ENCODE results near the gene SLC2A4RG. TPM values are rescaled to one million over a fixed set of nuclear protein-coding genes. Genes with fewer than 3 reads are reported as not detected.

Gene SLC2A4RG
- polyA plus RNA-seq, 1 of the 3 experiments (the other 2 are of a cell fraction): 90.9 TPM

DNA sequence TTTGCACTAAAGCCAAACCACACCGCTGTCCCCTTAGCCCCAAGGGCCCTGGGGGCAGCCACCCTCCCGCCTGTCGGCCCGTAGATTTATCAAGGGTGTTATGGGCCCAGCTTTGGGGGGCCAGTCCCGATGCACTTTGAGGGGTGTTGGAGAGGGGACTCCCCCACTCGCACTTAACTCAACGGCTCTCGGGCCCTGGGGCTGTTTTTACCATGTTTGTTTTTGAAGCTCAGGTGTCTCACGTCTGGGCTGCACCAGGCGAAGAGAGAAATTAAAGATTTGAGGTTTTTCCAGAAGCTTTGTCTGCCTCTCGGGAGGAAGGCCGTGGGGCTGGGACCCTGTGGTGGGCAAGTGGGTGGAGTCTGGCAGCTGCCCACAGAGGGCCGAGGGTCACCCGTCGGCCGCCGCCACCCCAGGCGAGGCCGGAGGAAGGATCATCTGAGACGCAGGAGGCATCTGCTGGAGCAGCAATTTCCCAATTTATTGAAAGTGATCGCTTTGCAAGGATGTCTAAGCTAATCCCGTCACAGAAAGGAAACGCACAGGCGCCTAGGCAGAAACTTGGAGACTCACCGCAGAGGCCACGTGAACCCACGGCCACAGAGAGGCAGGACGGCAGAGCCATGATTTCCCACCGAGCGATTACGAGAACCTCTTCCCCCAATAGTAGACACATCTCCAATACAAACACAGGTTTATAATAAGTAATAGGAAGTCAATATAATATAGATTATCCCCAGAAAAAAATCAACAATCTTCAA lies 3.8 kb downstream of the SLC2A4RG start:
- Histone ChIP-seq H2AFZ (ENCODE audit: low read depth) (no peak overlapping the region), H3K9ac (no peak overlapping the region), H3K4me1 (ENCODE audit: control insufficient read depth in 1 of 2, insufficient read depth in 2 of 2, low read depth in 1 of 2, low read length in 1 of 2) (peaks cover 0 to 14% of the 10 kb centered on the region in 2 experiments; a peak in 1 of 4 replicates), H3K36me3 (replicated peaks in 1 of 2; ENCODE audit: control insufficient read depth in 1 of 2, insufficient read depth in 2 of 2, low read length in 1 of 2) (peaks cover 15 to 26% of the 10 kb centered on the region in 2 experiments), H3K27me3 (ENCODE audit: insufficient read depth) (no peaks in the 10 kb centered on the region), H3F3A (replicated peaks; ENCODE audit: insufficient read depth) (peaks cover 17% of the 10 kb centered on the region), H3K27ac (ENCODE audit: low read depth in 2 of 2, low read length in 1 of 2) (no peak overlapping the region), H3K4me3 (ENCODE audit: low read depth in 2 of 2, low read length in 1 of 2) (no peak overlapping the region), H3K4me2 (no peak overlapping the region), H3K9me2 (no peaks in the 10 kb centered on the region), H3K79me2 (ENCODE audit: insufficient read depth) (peaks cover 18% of the 10 kb centered on the region), H3K9me3 (no peaks in the 10 kb centered on the region), H4K20me1 (ENCODE audit: insufficient read depth) (peaks cover 16% of the 10 kb centered on the region)
- POLR2A ChIA-PET: interaction anchor here (0.6 kb wide), 1 partner anchor 21 kb away, joined by 3 read pairs; no protein-coding TSS in a partner anchor
- WGBS (ENCODE audit: low lambda C conversion rate): 95% methylated on average over 17 of the region's 31 CpGs
- CTCF ChIA-PET: interaction anchor here (3.6 kb wide), 1 partner anchor 32 kb away, joined by 16 read pairs; no protein-coding TSS in a partner anchor
- DNase-seq: no peak
- TF ChIP-seq GABPA (IDR thresholded peaks at IDR 0.05; ENCODE audit: low read depth): no peak
- TF ChIP-seq MXI1 (IDR thresholded peaks at IDR 0.05; ENCODE audit: low read depth, low read length): no peak
- TF ChIP-seq, protein P1, sequence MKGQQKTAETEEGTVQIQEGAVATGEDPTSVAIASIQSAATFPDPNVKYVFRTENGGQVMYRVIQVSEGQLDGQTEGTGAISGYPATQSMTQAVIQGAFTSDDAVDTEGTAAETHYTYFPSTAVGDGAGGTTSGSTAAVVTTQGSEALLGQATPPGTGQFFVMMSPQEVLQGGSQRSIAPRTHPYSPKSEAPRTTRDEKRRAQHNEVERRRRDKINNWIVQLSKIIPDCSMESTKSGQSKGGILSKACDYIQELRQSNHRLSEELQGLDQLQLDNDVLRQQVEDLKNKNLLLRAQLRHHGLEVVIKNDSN (IDR thresholded peaks at IDR 0.05; ENCODE audit: borderline replicate concordance, low read depth): no peak
- no peak for TF ChIP-seq TEAD4 (IDR thresholded peaks at IDR 0.05; ENCODE audit: borderline replicate concordance, insufficient read depth)
- TF ChIP-seq, protein P2, sequence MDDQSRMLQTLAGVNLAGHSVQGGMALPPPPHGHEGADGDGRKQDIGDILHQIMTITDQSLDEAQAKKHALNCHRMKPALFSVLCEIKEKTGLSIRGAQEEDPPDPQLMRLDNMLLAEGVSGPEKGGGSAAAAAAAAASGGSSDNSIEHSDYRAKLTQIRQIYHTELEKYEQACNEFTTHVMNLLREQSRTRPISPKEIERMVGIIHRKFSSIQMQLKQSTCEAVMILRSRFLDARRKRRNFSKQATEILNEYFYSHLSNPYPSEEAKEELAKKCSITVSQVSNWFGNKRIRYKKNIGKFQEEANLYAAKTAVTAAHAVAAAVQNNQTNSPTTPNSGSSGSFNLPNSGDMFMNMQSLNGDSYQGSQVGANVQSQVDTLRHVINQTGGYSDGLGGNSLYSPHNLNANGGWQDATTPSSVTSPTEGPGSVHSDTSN (IDR thresholded peaks at IDR 0.05): no peak
- no peak for TF ChIP-seq SIN3A (IDR thresholded peaks at IDR 0.05; ENCODE audit: borderline replicate concordance, low read depth, low read length)
- TF ChIP-seq, protein P3, sequence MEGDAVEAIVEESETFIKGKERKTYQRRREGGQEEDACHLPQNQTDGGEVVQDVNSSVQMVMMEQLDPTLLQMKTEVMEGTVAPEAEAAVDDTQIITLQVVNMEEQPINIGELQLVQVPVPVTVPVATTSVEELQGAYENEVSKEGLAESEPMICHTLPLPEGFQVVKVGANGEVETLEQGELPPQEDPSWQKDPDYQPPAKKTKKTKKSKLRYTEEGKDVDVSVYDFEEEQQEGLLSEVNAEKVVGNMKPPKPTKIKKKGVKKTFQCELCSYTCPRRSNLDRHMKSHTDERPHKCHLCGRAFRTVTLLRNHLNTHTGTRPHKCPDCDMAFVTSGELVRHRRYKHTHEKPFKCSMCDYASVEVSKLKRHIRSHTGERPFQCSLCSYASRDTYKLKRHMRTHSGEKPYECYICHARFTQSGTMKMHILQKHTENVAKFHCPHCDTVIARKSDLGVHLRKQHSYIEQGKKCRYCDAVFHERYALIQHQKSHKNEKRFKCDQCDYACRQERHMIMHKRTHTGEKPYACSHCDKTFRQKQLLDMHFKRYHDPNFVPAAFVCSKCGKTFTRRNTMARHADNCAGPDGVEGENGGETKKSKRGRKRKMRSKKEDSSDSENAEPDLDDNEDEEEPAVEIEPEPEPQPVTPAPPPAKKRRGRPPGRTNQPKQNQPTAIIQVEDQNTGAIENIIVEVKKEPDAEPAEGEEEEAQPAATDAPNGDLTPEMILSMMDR (IDR thresholded peaks at IDR 0.05): no peak
- no peak for TF ChIP-seq TCF12 (IDR thresholded peaks at IDR 0.05)
- no peak for TF ChIP-seq RXRA (IDR thresholded peaks at IDR 0.05; ENCODE audit: borderline replicate concordance, low read depth)
- TF ChIP-seq FOSL2 (IDR thresholded peaks at IDR 0.05; ENCODE audit: borderline replicate concordance, low read depth): no peak
- TF ChIP-seq, protein P4, sequence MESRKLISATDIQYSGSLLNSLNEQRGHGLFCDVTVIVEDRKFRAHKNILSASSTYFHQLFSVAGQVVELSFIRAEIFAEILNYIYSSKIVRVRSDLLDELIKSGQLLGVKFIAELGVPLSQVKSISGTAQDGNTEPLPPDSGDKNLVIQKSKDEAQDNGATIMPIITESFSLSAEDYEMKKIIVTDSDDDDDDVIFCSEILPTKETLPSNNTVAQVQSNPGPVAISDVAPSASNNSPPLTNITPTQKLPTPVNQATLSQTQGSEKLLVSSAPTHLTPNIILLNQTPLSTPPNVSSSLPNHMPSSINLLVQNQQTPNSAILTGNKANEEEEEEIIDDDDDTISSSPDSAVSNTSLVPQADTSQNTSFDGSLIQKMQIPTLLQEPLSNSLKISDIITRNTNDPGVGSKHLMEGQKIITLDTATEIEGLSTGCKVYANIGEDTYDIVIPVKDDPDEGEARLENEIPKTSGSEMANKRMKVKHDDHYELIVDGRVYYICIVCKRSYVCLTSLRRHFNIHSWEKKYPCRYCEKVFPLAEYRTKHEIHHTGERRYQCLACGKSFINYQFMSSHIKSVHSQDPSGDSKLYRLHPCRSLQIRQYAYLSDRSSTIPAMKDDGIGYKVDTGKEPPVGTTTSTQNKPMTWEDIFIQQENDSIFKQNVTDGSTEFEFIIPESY (IDR thresholded peaks at IDR 0.05; ENCODE audit: borderline replicate concordance, low read depth): no peak
- no peak for TF ChIP-seq NFIC (IDR thresholded peaks at IDR 0.05; ENCODE audit: borderline replicate concordance)
- TF ChIP-seq ELF1 (IDR thresholded peaks at IDR 0.05): no peak
- no peak for TF ChIP-seq SMC3 (IDR thresholded peaks at IDR 0.05; ENCODE audit: low read depth, low read length)

All from SK-N-SH (cell line).